Uterus (tissue), 4 donors: ENCODE measurements around the gene CD80. TPM values are rescaled to one million over a fixed set of nuclear protein-coding genes. Genes with fewer than 3 reads are reported as not detected.

ENCODE experiments used
- DNase-seq, 2 donors: peaks; one replicate each; pipeline ENCODE4 v3.0.0-alpha.2; 2019 to 2020
- H3K27ac ChIP-seq, 2 donors: fragments of 200-600 bp; sonication (generic); 1 replicate in 1 of 2; 2 replicates in 1 of 2; pipeline ENCODE4 v1.5.1; 2016 to 2018
- H3K27me3 ChIP-seq, 2 donors: fragments of 200-600 bp; sonication (generic); one replicate each; pipeline ENCODE4 v1.5.1; 2018 to 2019; ENCODE audit warnings: control low read depth in 1 of 2
- H3K36me3 ChIP-seq, 2 donors: fragments of 200-600 bp; sonication (generic); one replicate each; pipeline ENCODE4 v1.5.1; 2019; ENCODE audit warnings: control low read depth in 1 of 2
- H3K4me1 ChIP-seq, 2 donors: fragments of 200-600 bp; sonication (generic); one replicate each; pipeline ENCODE4 v1.5.1; 2018 to 2019; ENCODE audit warnings: control low read depth in 1 of 2
- H3K4me3 ChIP-seq, 2 donors: fragments of 200-600 bp; sonication (generic); 1 replicate in 1 of 2; 2 replicates in 1 of 2; pipeline ENCODE4 v1.5.1; 2018 to 2019; ENCODE audit warnings: mild to moderate bottlenecking in 1 of 2
- H3K9me3 ChIP-seq, 2 donors: fragments of 200-600 bp; sonication (generic); one replicate each; pipeline ENCODE4 v1.5.1; 2019; ENCODE audit warnings: control low read depth in 1 of 2
- POLR2A ChIP-seq, 2 donors: fragments of 450-650 bp; IDR thresholded peaks; one replicate each; pipeline ENCODE4 v1.6.1; 2016; ENCODE audit warnings: antibody characterized with exemption in 2 of 2, mild to moderate bottlenecking in 1 of 2, moderate library complexity in 1 of 2
- intact Hi-C: fragments of 100-400 bp; cut with DNase I; formaldehyde crosslinking; loops from one replicate; pipeline ENCODE4 v1.15.1; 2023; ENCODE audit warnings: low total_unique reads
- total RNA-seq, 4 donors: library from RNA; depleted of rRNA in 3 of 4; stranded (reverse); fragments of >200 nt in 3 of 4; gene quantifications; one replicate each; pipeline versions ENCODE4 v1.1.0 to v1.2.4, GENCODE V29; 2014 to 2023
- TF ChIP-seq, protein P1 (sequence below), 4 experiments: fragments of 200-600 bp in 2 of 4; fragments of 450-650 bp in 2 of 4; sonication (generic) in 2 of 4; IDR thresholded peaks; one replicate each; pipeline ENCODE4 v1.5.1; 2016 to 2019; ENCODE audit warnings: antibody characterized with exemption in 4 of 4, mild to moderate bottlenecking in 2 of 4, moderate library complexity in 1 of 4
- donor health status: DM: yes; HTN: yes; CAD: no.

Gene CD80, protein sequence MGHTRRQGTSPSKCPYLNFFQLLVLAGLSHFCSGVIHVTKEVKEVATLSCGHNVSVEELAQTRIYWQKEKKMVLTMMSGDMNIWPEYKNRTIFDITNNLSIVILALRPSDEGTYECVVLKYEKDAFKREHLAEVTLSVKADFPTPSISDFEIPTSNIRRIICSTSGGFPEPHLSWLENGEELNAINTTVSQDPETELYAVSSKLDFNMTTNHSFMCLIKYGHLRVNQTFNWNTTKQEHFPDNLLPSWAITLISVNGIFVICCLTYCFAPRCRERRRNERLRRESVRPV
- 1 to 10 TPM in 2 of 4 donors, under 1 TPM in 1, not detected in 1; 0.14 to 2.9 (median 1.1) TPM for total RNA-seq

DNA sequence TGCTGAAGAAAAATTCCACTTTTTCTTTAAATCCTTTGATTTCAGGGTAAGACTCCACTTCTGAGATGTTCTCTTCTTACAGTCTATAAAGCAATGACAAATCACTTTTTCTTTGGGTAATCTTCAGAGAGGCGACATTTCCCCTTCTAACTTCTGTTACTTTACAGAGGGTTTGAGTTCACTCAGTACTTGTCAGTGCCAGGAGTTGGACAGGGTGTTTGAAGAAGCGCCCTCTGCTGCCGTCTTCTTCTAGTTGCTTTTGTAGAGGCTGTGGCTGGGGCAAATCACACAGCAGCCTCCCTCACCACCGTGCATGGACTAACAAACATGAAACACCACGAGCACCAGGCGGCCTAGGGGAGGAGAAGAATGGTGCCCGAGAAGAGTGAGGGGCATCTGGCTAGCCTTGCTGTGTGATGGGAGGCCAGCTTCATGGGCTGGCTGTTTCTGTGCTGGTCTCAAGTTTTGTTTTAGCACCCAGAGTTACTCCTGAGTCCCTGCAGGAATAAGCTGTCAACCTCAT is at the start of gene CD80:
Gene CD80, minus strand, starts transcription at position 174 of the 523 bp plus-strand sequence. CDS start 1,886 bp downstream, outside the sequence.
- H3K4me3 ChIP-seq = no peak within 1 kb of the TSS
- H3K27ac ChIP-seq = no peak within 1 kb of the TSS
- TF ChIP-seq, protein P1, sequence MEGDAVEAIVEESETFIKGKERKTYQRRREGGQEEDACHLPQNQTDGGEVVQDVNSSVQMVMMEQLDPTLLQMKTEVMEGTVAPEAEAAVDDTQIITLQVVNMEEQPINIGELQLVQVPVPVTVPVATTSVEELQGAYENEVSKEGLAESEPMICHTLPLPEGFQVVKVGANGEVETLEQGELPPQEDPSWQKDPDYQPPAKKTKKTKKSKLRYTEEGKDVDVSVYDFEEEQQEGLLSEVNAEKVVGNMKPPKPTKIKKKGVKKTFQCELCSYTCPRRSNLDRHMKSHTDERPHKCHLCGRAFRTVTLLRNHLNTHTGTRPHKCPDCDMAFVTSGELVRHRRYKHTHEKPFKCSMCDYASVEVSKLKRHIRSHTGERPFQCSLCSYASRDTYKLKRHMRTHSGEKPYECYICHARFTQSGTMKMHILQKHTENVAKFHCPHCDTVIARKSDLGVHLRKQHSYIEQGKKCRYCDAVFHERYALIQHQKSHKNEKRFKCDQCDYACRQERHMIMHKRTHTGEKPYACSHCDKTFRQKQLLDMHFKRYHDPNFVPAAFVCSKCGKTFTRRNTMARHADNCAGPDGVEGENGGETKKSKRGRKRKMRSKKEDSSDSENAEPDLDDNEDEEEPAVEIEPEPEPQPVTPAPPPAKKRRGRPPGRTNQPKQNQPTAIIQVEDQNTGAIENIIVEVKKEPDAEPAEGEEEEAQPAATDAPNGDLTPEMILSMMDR (IDR thresholded peaks at IDR 0.05) = no peak
- no peak for TF ChIP-seq POLR2A (IDR thresholded peaks at IDR 0.05)
- no peaks in the 10 kb centered on the region for H3K27me3 ChIP-seq
- H3K4me1 ChIP-seq = no peaks in the 10 kb centered on the region
- intact Hi-C loops = no loop called here
- no peaks in the 10 kb centered on the region for H3K36me3 ChIP-seq
- no peaks in the 10 kb centered on the region for H3K9me3 ChIP-seq
- no peak for DNase-seq

DNA sequence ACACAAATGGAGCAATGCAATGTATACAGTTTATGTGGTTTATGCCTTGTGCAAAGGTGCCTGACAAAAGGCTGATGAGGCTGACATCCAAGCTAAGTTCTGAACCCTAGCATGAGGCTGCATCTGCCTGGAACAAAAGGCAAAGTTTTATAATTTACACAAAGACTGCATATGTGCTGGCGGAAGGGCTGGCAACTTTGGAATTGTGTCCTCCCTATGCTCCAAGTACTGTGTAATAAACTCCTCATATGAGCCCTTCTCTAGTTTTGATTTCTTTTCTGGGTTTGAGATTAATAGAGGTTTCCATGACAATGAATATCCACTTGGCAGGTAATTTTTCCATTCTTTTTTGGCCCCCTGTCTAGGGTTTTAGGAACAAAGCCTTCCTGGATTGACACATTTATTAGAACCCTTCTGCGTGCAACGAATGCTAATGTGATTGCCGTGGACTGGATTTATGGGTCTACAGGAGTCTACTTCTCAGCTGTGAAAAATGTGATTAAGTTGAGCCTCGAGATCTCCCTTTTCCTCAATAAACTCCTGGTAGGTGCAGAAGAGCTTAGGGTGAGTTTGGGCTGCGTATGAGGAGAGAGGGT is 49.1 kb upstream of the CD80 start:
- no peaks in the 10 kb centered on the region for H3K9me3 ChIP-seq
- no peak for DNase-seq
- no peaks in the 10 kb centered on the region for H3K27me3 ChIP-seq
- no peaks in the 10 kb centered on the region for H3K4me1 ChIP-seq
- intact Hi-C loops = no loop called here
- no peak overlapping the region for H3K27ac ChIP-seq
- no peaks in the 10 kb centered on the region for H3K36me3 ChIP-seq
- H3K4me3 ChIP-seq = no peak overlapping the region
- TF ChIP-seq, protein P1 (IDR thresholded peaks at IDR 0.05) = no peak
- TF ChIP-seq POLR2A (IDR thresholded peaks at IDR 0.05) = no peak

DNA sequence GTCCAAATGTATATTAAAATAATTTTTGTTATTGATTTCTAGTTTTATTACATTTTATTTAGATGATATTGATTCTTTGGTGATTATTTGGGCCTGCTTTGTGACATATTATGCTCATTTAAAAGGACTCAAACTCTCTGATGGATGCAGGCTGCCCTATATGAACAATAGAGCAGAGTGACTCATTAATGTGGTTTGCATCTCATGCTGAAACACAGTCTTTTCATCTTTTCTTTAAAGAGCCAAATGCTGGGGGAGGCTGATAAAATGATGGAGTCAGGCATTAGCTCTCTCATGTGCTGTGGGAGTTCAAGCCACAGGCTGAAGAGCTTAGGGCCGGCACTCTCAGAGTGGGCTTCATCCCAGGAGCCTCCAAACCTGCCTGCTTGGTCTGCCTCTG is 45.5 kb upstream of the CD80 start:
- H3K27me3 ChIP-seq = no peaks in the 10 kb centered on the region
- intact Hi-C loops = no loop called here
- H3K36me3 ChIP-seq = no peaks in the 10 kb centered on the region
- no peak for DNase-seq
- no peak overlapping the region for H3K27ac ChIP-seq
- H3K4me1 ChIP-seq = no peaks in the 10 kb centered on the region
- TF ChIP-seq, protein P1 (IDR thresholded peaks at IDR 0.05) = no peak
- no peak for TF ChIP-seq POLR2A (IDR thresholded peaks at IDR 0.05)
- H3K9me3 ChIP-seq = no peaks in the 10 kb centered on the region
- H3K4me3 ChIP-seq = no peak overlapping the region

DNA sequence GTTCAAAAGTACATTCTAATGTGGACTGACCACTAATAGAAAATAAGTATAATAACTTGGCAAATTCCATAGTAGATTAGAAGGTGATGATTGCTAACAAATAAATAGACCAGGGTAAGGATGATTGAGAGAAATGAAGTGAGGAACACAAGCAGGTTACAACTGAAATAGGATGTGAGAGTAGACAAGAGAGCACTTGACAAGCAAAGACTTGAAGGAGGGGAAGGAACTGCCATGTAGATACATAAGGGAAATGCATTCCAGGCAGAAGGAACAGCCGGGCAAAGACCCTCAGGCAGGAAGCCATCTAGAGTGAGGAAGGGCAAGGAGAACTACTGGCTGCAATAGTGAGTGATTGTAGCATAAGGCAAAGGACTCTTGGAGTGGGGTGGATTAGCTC is 43.3 kb upstream of the CD80 start:
- Histone ChIP-seq H3K4me1 (no peaks in the 10 kb centered on the region), H3K9me3 (no peaks in the 10 kb centered on the region), H3K4me3 (no peak overlapping the region), H3K36me3 (no peaks in the 10 kb centered on the region), H3K27ac (no peak overlapping the region), H3K27me3 (no peaks in the 10 kb centered on the region)
- intact Hi-C loops = no loop called here
- TF ChIP-seq POLR2A (IDR thresholded peaks at IDR 0.05) = no peak
- TF ChIP-seq, protein P1 (IDR thresholded peaks at IDR 0.05) = no peak
- no peak for DNase-seq

DNA sequence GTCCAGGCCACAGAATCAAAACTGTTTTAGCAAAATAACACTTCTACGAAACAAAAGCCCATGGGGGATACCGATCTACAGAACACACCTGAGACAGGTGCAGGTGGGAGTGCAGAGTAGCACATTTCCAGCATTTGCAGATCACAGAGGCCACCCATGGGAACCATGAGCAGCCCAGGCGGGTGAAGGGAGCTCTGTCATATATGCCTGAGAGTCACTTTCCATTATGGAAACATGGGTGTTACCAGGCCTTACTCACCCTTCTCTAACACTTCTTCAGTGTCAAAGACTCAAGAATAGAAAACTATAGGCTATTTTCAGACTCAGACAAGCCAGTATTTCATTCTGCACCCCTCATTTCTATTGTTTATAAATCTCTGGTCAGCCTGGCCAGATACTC is 41.7 kb upstream of the CD80 start:
- Histone ChIP-seq H3K27ac (peak overlapping the region in 1 of 2 donors; percentile 40), H3K4me3 (no peak overlapping the region), H3K27me3 (no peaks in the 10 kb centered on the region), H3K4me1 (no peaks in the 10 kb centered on the region), H3K36me3 (no peaks in the 10 kb centered on the region), H3K9me3 (no peaks in the 10 kb centered on the region)
- TF ChIP-seq POLR2A (IDR thresholded peaks at IDR 0.05) = no peak
- TF ChIP-seq, protein P1 (IDR thresholded peaks at IDR 0.05) = no peak
- intact Hi-C loops = no loop called here
- DNase-seq = no peak
